Measurements from ENCODE around the gene RPL21. TPM values are rescaled to one million over a fixed set of nuclear protein-coding genes. Genes with fewer than 3 reads are reported as not detected.
"Not testable (repeated sequence)": the region's sequence is repeated elsewhere in the genome, so short reads cannot be mapped to it uniquely, and the experiment has no call there.

The RPL21 gene
- total RNA-seq, 1 experiment from 2014 or later, result 1,354 TPM

- H4K20me1 ChIP-seq (ENCODE audit: insufficient read depth, low read depth, low read length), result 0 out of 2 replicates have a peak, but pooled peaks cover 3% of the 10 kb centered on the region
These were observed 44.3 kb downstream of the RPL21 start for GRCh38 chr13:27295660-27296059.

GRCh38 chr13:27296496-27296895, 45.1 kb downstream of the RPL21 start:
- peaks cover 20% of the 10 kb centered on the region for H3K4me1 ChIP-seq (ENCODE audit: low read length)
- H3K4me3 ChIP-seq (ENCODE audit: low read length), result no peak overlapping the region
- no peaks in the 10 kb centered on the region for H3K27me3 ChIP-seq (ENCODE audit: low read length)
- no peaks in the 10 kb centered on the region for H3K9me2 ChIP-seq (replicated peaks; ENCODE audit: insufficient read depth, low read length)
- no peak overlapping the region for H2AFZ ChIP-seq (ENCODE audit: low read length)
- no peaks in the 10 kb centered on the region for H3K9me3 ChIP-seq (ENCODE audit: low read length)
- H3K27ac ChIP-seq (ENCODE audit: low read length), result no peak overlapping the region
- H3K4me2 ChIP-seq (ENCODE audit: low read depth, low read length, poor library complexity, severe bottlenecking), result no peak overlapping the region
- H3K9ac ChIP-seq (ENCODE audit: low read length), result no peak overlapping the region
- no peaks in the 10 kb centered on the region for H3K79me2 ChIP-seq (ENCODE audit: low read length)
- 0 out of 2 replicates have a peak, but pooled peaks cover 3% of the 10 kb centered on the region for H4K20me1 ChIP-seq (ENCODE audit: insufficient read depth, low read depth, low read length)
- no peaks in the 10 kb centered on the region for H3K36me3 ChIP-seq (ENCODE audit: insufficient read depth, low read length)
- no peak for DNase-seq

More at GRCh38 chr13:27295660-27296059, 44.3 kb downstream of the RPL21 start:
- no peak overlapping the region for H3K4me3 ChIP-seq (ENCODE audit: low read length)
- no peak overlapping the region for H3K4me2 ChIP-seq (ENCODE audit: low read depth, low read length, poor library complexity, severe bottlenecking)
- no peaks in the 10 kb centered on the region for H3K9me2 ChIP-seq (replicated peaks; ENCODE audit: insufficient read depth, low read length)
- no peak for DNase-seq
- H3K9me3 ChIP-seq (ENCODE audit: low read length), result no peaks in the 10 kb centered on the region
- H3K27ac ChIP-seq (ENCODE audit: low read length), result no peak overlapping the region
- H3K27me3 ChIP-seq (ENCODE audit: low read length), result no peaks in the 10 kb centered on the region
- peaks cover 20% of the 10 kb centered on the region for H3K4me1 ChIP-seq (ENCODE audit: low read length)
- H3K36me3 ChIP-seq (ENCODE audit: insufficient read depth, low read length), result no peaks in the 10 kb centered on the region
- no peak overlapping the region for H2AFZ ChIP-seq (ENCODE audit: low read length)
- H3K9ac ChIP-seq (ENCODE audit: low read length), result no peak overlapping the region
- H3K79me2 ChIP-seq (ENCODE audit: low read length), result no peaks in the 10 kb centered on the region

GRCh38 chr13:27298849-27299248, 47.5 kb downstream of the RPL21 start:
- peaks cover 4% of the 10 kb centered on the region for H3K4me1 ChIP-seq (ENCODE audit: low read length)
- no peak for DNase-seq

GRCh38 chr13:27300406-27300805, 49.0 kb downstream of the RPL21 start:
- H3K79me2 ChIP-seq (ENCODE audit: low read length); H3K4me1 ChIP-seq (ENCODE audit: low read length); H3K4me2 ChIP-seq (ENCODE audit: low read depth, low read length, poor library complexity, severe bottlenecking); H3K9me2 ChIP-seq (replicated peaks; ENCODE audit: insufficient read depth, low read length); H3K27ac ChIP-seq (ENCODE audit: low read length); H3K36me3 ChIP-seq (ENCODE audit: insufficient read depth, low read length); H3K4me3 ChIP-seq (ENCODE audit: low read length); H4K20me1 ChIP-seq (ENCODE audit: insufficient read depth, low read depth, low read length); H2AFZ ChIP-seq (ENCODE audit: low read length); DNase-seq; H3K9ac ChIP-seq (ENCODE audit: low read length); H3K27me3 ChIP-seq (ENCODE audit: low read length); H3K9me3 ChIP-seq (ENCODE audit: low read length): not testable (repeated sequence)

More at GRCh38 chr13:27298849-27299248, 47.5 kb downstream of the RPL21 start:
- Histone ChIP-seq H4K20me1 (ENCODE audit: insufficient read depth, low read depth, low read length) (0 out of 2 replicates have a peak, but pooled peaks cover 3% of the 10 kb centered on the region), H3K27me3 (ENCODE audit: low read length) (no peaks in the 10 kb centered on the region), H2AFZ (ENCODE audit: low read length) (no peak overlapping the region), H3K27ac (ENCODE audit: low read length) (no peak overlapping the region), H3K4me2 (ENCODE audit: low read depth, low read length, poor library complexity, severe bottlenecking) (no peak overlapping the region), H3K9ac (ENCODE audit: low read length) (no peak overlapping the region), H3K9me3 (ENCODE audit: low read length) (no peaks in the 10 kb centered on the region), H3K4me3 (ENCODE audit: low read length) (no peak overlapping the region), H3K79me2 (ENCODE audit: low read length) (no peaks in the 10 kb centered on the region), H3K36me3 (ENCODE audit: insufficient read depth, low read length) (no peaks in the 10 kb centered on the region), H3K9me2 (replicated peaks; ENCODE audit: insufficient read depth, low read length) (no peaks in the 10 kb centered on the region)

- Histone ChIP-seq H3K4me3 (ENCODE audit: low read length) (no peak overlapping the region), H3K27ac (ENCODE audit: low read length) (no peak overlapping the region), H2AFZ (ENCODE audit: low read length) (no peak overlapping the region), H3K4me1 (ENCODE audit: low read length) (no peaks in the 10 kb centered on the region), H3K9ac (ENCODE audit: low read length) (no peak overlapping the region), H3K27me3 (ENCODE audit: low read length) (no peaks in the 10 kb centered on the region), H3K9me2 (replicated peaks; ENCODE audit: insufficient read depth, low read length) (no peaks in the 10 kb centered on the region), H3K9me3 (ENCODE audit: low read length) (no peaks in the 10 kb centered on the region), H3K4me2 (ENCODE audit: low read depth, low read length, poor library complexity, severe bottlenecking) (no peak overlapping the region), H3K36me3 (ENCODE audit: insufficient read depth, low read length) (no peaks in the 10 kb centered on the region), H3K79me2 (ENCODE audit: low read length) (no peaks in the 10 kb centered on the region), H4K20me1 (ENCODE audit: insufficient read depth, low read depth, low read length) (0 out of 2 replicates have a peak, but pooled peaks cover 3% of the 10 kb centered on the region)
- no peak for DNase-seq
These were observed 49.7 kb downstream of the RPL21 start for GRCh38 chr13:27300941-27301586.

- Histone ChIP-seq H3K4me3 (ENCODE audit: low read length) (no peak overlapping the region), H3K9ac (ENCODE audit: low read length) (no peak overlapping the region), H3K79me2 (ENCODE audit: low read length) (no peaks in the 10 kb centered on the region), H3K9me2 (replicated peaks; ENCODE audit: insufficient read depth, low read length) (no peaks in the 10 kb centered on the region), H3K36me3 (ENCODE audit: insufficient read depth, low read length) (no peaks in the 10 kb centered on the region), H3K27ac (ENCODE audit: low read length) (no peak overlapping the region), H3K4me2 (ENCODE audit: low read depth, low read length, poor library complexity, severe bottlenecking) (no peak overlapping the region), H3K4me1 (ENCODE audit: low read length) (0 out of 2 replicates have a peak, but pooled peaks cover 3% of the 10 kb centered on the region), H3K27me3 (ENCODE audit: low read length) (no peaks in the 10 kb centered on the region), H2AFZ (ENCODE audit: low read length) (no peak overlapping the region), H3K9me3 (ENCODE audit: low read length) (no peaks in the 10 kb centered on the region), H4K20me1 (ENCODE audit: insufficient read depth, low read depth, low read length) (0 out of 2 replicates have a peak, but pooled peaks cover 3% of the 10 kb centered on the region)
- no peak for DNase-seq
These were observed 51.4 kb downstream of the RPL21 start for GRCh38 chr13:27302643-27303262.

GRCh38 chr13:27304099-27304498, 52.7 kb downstream of the RPL21 start:
- H3K4me3 ChIP-seq (ENCODE audit: low read length), result no peak overlapping the region
- no peaks in the 10 kb centered on the region for H3K9me3 ChIP-seq (ENCODE audit: low read length)
- no peak overlapping the region for H3K27ac ChIP-seq (ENCODE audit: low read length)
- H2AFZ ChIP-seq (ENCODE audit: low read length), result no peak overlapping the region
- H3K9me2 ChIP-seq (replicated peaks; ENCODE audit: insufficient read depth, low read length), result no peaks in the 10 kb centered on the region
- H3K36me3 ChIP-seq (ENCODE audit: insufficient read depth, low read length), result no peaks in the 10 kb centered on the region
- no peaks in the 10 kb centered on the region for H3K79me2 ChIP-seq (ENCODE audit: low read length)
- H4K20me1 ChIP-seq (ENCODE audit: insufficient read depth, low read depth, low read length), result no peaks in the 10 kb centered on the region
- H3K9ac ChIP-seq (ENCODE audit: low read length), result no peak overlapping the region
- H3K4me2 ChIP-seq (ENCODE audit: low read depth, low read length, poor library complexity, severe bottlenecking), result no peak overlapping the region
- H3K4me1 ChIP-seq (ENCODE audit: low read length), result 0 out of 2 replicates have a peak, but pooled peaks cover 3% of the 10 kb centered on the region
- DNase-seq, result no peak
- H3K27me3 ChIP-seq (ENCODE audit: low read length), result no peaks in the 10 kb centered on the region

GRCh38 chr13:27304611-27305010, 53.3 kb downstream of the RPL21 start:
- Histone ChIP-seq H3K9ac (ENCODE audit: low read length) (no peak overlapping the region), H3K9me3 (ENCODE audit: low read length) (no peaks in the 10 kb centered on the region), H2AFZ (ENCODE audit: low read length) (no peak overlapping the region)

More at GRCh38 chr13:27304611-27305010, 53.3 kb downstream of the RPL21 start:
- H3K4me2 ChIP-seq (ENCODE audit: low read depth, low read length, poor library complexity, severe bottlenecking), result no peak overlapping the region
- H3K27ac ChIP-seq (ENCODE audit: low read length), result no peak overlapping the region
- H3K4me1 ChIP-seq (ENCODE audit: low read length), result 0 out of 2 replicates have a peak, but pooled peaks cover 3% of the 10 kb centered on the region
- H4K20me1 ChIP-seq (ENCODE audit: insufficient read depth, low read depth, low read length), result no peaks in the 10 kb centered on the region
- H3K27me3 ChIP-seq (ENCODE audit: low read length), result no peaks in the 10 kb centered on the region
- DNase-seq, result no peak
- H3K36me3 ChIP-seq (ENCODE audit: insufficient read depth, low read length), result no peaks in the 10 kb centered on the region
- H3K4me3 ChIP-seq (ENCODE audit: low read length), result no peak overlapping the region
- no peaks in the 10 kb centered on the region for H3K9me2 ChIP-seq (replicated peaks; ENCODE audit: insufficient read depth, low read length)
- H3K79me2 ChIP-seq (ENCODE audit: low read length), result no peaks in the 10 kb centered on the region

Data from Karpas-422 (cell line).